HepG2 (cell line): Measurements from ENCODE around the gene BMPR1B.

Source experiments
- ARID2 ChIP-seq: sonication (generic); formaldehyde crosslinking; IDR thresholded peaks from 2 replicates; pipeline ENCODE4 v1.8.1; 2022; ENCODE audit warnings: mild to moderate bottlenecking, missing genetic modification reagents, borderline replicate concordance
- CHD2 ChIP-seq: IDR thresholded peaks from 2 replicates; pipeline ENCODE4 v1.6.1; 2011; ENCODE audit warnings: low read depth, low read length, improper control_type of control experiment
- DNMT1 ChIP-seq: sonication (generic); formaldehyde crosslinking; IDR thresholded peaks from 2 replicates; pipeline ENCODE4 v1.5.1; 2020; ENCODE audit warnings: mild to moderate bottlenecking, missing genetic modification reagents
- FOXM1 ChIP-seq: sonication (generic); formaldehyde crosslinking; IDR thresholded peaks from 2 replicates; pipeline ENCODE4 v1.5.0; 2020; ENCODE audit warnings: missing genetic modification reagents
- HNRNPH1 ChIP-seq: fragments of 200-400 bp; formaldehyde crosslinking; optimal IDR thresholded peaks from 2 replicates; pipeline ENCODE3; 2017; ENCODE audit warnings: mild to moderate bottlenecking, low read depth, low read length
- LCORL ChIP-seq, 2 experiments: fragments of 450-650 bp in 1 of 2; sonication (generic) in 1 of 2; formaldehyde crosslinking in 1 of 2; IDR thresholded peaks; 2 replicates each; pipeline versions ENCODE4 v1.5.0 to v1.6.1; 2017 to 2020; ENCODE audit warnings: antibody characterized with exemption in 1 of 2, missing genetic modification reagents in 1 of 2
- RBM39 ChIP-seq: fragments of 200-400 bp; formaldehyde crosslinking; IDR thresholded peaks from one replicate; pipeline ENCODE4 v1.6.1; 2018; ENCODE audit warnings: antibody characterized with exemption, mild to moderate bottlenecking, low read depth, low read length; ENCODE audit not compliant: poor library complexity, severe bottlenecking
- RFX3 ChIP-seq: IDR thresholded peaks from 2 replicates; pipeline ENCODE4 v1.6.1; 2016; ENCODE audit warnings: missing biosample characterization, missing genetic modification reagents
- RNF2 ChIP-seq: fragments of 450-650 bp; conservative IDR thresholded peaks from 2 replicates; pipeline ENCODE4 v1.6.1; 2016; ENCODE audit warnings: low read depth
- ZNF383 ChIP-seq: sonication (generic); formaldehyde crosslinking; IDR thresholded peaks from 2 replicates; pipeline ENCODE4 v1.4.0; 2020; ENCODE audit warnings: missing genetic modification reagents, mild to moderate bottlenecking, borderline replicate concordance
- ZNF607 ChIP-seq: sonication (generic); formaldehyde crosslinking; IDR thresholded peaks from 2 replicates; pipeline ENCODE4 v1.5.1; 2020; ENCODE audit warnings: missing genetic modification reagents, mild to moderate bottlenecking, borderline replicate concordance

- TF ChIP-seq HNRNPH1, result no peak
- no peak for TF ChIP-seq RBM39
- no peak for TF ChIP-seq DNMT1
- TF ChIP-seq ZNF383 (CRISPR knock-in tag), result no peak
- TF ChIP-seq RFX3 (CRISPR knock-in tag), result no peak
- TF ChIP-seq LCORL (IDR thresholded peaks at IDR 0.05), result no peak
- no peak for TF ChIP-seq LCORL (CRISPR knock-in tag; IDR thresholded peaks at IDR 0.05)
- no peak for TF ChIP-seq ZNF607 (CRISPR knock-in tag)
- no peak for TF ChIP-seq FOXM1 (CRISPR knock-in tag)
- TF ChIP-seq RNF2, result no peak
- TF ChIP-seq ARID2 (CRISPR knock-in tag), result no peak
- TF ChIP-seq CHD2, result no peak
Observed at GRCh38 chr4:94711635-94712034, 46.1 kb upstream of the BMPR1B start.
